NB4 (cell line): Measurements from ENCODE around the gene MINDY4.

Experiments used
- CTCF ChIP-seq: IDR thresholded peaks from one replicate; pipeline ENCODE4 v1.5.1; 2012; ENCODE audit warnings: low read depth, low read length
- MYC ChIP-seq: IDR thresholded peaks from 2 replicates; pipeline ENCODE4 v1.6.1; 2011; ENCODE audit warnings: low read depth, low read length
- POLR2A ChIP-seq: IDR thresholded peaks from 2 replicates; pipeline ENCODE4 v1.6.1; 2011; ENCODE audit warnings: mild to moderate bottlenecking; ENCODE audit not compliant: insufficient read length; ENCODE audit errors: extremely low read depth

- TF ChIP-seq POLR2A (no peak), CTCF (no peak), MYC (no peak)
Observed at GRCh38 chr7:30772984-30773383, 1.8 kb downstream of the MINDY4 start.
